GM12864 (cell line): ENCODE measurements around the gene FAM72A.

Experiments used
- DNase-seq: peaks from one replicate; pipeline ENCODE4 v3.0.0-alpha.2; 2011; ENCODE audit warnings: low read depth
- H3K4me3 ChIP-seq: 2 replicates; pipeline ENCODE4 v1.5.1; 2011; ENCODE audit warnings: mild to moderate bottlenecking, low read depth, low read length, control low read depth
- CTCF ChIP-seq: IDR thresholded peaks from 2 replicates; pipeline ENCODE4 v1.5.1; 2011; ENCODE audit warnings: low read depth, mild to moderate bottlenecking, moderate library complexity, low read length, control low read depth, inconsistent platforms; ENCODE audit errors: missing control alignments

The FAM72A gene

DNA sequence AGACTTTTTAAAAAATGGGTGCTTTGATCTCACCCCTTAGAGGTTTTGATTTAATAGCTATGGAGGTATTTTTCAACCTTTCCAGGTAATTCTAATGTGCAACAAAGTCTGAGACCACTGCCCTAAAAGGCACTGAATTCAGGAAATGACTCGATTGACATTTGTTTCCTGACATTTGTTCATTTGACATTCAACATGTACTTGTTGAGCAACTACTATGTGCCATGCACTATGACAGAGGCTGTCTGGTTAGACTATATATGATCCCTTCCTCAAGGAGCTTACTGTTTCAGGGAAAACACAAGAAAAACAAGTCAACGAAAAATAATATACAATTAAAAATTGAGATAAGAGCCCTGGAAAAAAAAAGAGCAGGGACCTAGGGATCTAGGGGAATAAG lies 59.9 kb downstream of the FAM72A start:
- no peak overlapping the region for H3K4me3 ChIP-seq
- no peak for DNase-seq
- TF ChIP-seq CTCF = no peak

- H3K4me3 ChIP-seq = no peak overlapping the region
- DNase-seq = no peak
- TF ChIP-seq CTCF = no peak
Measured at GRCh38 chr1:206142011-206142410, 60.6 kb downstream of the FAM72A start.

DNA sequence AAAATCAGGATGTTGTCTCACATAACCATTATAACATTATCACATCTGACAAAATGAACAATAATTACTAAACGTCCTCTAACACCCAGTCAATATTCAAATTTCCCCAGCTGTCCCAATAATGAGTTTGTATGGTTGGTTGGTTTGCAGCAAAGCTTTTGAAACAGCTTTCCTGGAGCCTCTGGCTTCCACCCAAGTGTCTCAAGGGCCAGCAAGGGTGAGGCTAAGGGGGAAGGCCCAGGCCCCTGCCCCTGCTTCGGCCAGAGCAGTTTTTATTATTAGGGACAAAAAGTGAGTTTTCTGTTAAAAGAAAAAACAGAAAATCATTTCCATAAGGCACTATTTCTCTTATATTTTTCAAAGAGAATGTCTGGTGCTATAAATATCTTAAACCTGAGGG lies 66.4 kb downstream of the FAM72A start:
- no peak for DNase-seq

More for the DNA sequence above, 66.4 kb downstream of the FAM72A start:
- no peak overlapping the region for H3K4me3 ChIP-seq
- no peak for TF ChIP-seq CTCF
